DMS153 (cell line): ENCODE results near the gene PDE6B.
"Not testable (repeated sequence)": the region's sequence is repeated elsewhere in the genome, so short reads cannot be mapped to it uniquely, and the experiment has no call there.

Source experiments
- DNase-seq: peaks from one replicate; lab custom pipeline; 2025; lab: John Stamatoyannopoulos, UW

PDE6B gene

DNA sequence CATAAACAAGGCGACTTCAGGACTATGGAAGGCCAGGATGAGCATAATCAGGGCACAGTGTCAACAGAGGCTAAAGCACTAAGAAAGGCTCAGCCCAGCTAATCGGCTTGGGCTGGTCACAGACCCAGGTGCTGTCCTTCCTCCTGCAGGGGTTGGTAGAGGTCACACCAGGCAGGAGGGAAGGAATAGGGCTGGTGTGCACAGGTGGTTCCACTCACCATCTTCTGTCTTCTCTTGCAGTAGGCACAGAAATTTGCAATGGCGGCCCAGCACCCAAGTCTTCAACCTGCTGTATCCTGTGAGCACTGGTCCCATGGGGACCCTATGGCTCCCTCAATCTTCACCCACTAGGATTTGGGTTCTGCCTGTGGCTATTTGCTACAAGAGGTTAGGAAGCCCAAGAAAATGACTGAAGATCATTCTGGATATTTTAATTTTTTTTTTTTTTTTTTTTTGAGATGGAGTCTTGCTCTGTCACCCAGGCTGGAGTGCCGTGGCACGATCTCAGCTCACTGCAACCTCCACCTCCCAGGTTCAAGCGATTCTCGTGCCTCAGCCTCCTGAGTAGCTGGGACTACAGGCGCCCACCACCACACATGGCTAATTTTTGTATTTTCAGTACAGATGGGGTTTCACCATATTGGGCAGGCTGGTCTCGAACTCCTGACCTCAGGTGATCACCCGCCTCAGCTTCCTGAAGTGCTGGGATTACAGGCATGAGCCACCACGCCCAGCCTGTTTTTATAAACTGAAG, 44.6 kb downstream of the PDE6B start:
- DNase-seq: not testable (repeated sequence)

DNA sequence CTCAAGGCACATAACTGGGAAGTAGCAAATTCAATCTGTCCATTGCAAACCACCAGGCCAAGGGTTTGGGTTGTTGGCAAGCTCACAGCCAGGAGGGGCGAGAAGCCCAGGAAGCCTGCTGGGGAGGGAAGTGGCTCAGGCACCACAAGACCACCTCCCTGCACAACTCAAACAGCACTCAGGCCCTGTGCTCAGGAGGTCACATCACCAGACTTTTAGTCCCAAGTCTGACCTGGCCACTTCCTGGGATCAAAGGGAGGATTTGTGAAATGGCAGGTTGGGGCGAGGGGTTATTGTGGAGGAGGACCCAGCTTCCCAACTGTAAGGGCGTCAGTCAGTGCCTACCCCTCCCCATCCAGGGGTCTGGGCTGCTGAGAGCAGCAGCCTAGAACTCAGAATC, 46.4 kb downstream of the PDE6B start:
- DNase-seq: no peak

DNA sequence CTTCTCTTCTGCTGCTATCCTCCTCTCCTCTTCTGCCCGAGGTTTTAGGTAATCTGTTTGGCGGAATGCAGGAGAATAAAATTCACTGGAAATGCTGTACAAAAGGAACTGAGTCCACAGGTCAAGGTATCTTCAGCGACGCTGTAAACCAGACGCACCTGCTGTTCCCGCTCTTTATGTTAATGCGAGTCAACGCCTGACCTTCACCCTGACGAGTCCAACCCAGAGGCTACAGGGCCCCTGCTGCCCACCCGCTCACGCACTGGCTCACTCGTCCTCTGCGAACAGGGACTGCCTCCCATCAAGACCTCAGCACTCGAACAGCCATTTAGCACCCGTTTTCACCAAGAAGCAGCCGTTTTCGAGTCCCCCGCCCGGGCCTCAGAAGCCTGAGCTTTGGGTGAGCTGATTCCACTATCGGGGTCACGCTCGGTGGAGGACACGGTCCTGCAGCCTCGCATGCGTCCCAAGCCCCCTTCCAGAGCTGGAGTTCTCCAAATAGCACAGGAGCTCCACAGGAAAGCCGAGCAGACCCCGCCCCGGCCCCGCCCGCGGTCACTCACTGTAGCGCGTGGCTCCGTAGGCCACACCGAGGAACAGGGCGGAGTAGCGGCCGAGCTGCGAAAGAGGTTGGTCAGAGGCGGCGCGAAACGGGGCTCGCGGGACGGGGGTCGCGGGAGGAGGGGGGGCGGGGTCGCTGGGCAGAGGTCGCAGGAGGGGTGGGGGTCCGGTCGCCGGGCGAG, 48.1 kb downstream of the PDE6B start:
- DNase-seq: no peak

DNA sequence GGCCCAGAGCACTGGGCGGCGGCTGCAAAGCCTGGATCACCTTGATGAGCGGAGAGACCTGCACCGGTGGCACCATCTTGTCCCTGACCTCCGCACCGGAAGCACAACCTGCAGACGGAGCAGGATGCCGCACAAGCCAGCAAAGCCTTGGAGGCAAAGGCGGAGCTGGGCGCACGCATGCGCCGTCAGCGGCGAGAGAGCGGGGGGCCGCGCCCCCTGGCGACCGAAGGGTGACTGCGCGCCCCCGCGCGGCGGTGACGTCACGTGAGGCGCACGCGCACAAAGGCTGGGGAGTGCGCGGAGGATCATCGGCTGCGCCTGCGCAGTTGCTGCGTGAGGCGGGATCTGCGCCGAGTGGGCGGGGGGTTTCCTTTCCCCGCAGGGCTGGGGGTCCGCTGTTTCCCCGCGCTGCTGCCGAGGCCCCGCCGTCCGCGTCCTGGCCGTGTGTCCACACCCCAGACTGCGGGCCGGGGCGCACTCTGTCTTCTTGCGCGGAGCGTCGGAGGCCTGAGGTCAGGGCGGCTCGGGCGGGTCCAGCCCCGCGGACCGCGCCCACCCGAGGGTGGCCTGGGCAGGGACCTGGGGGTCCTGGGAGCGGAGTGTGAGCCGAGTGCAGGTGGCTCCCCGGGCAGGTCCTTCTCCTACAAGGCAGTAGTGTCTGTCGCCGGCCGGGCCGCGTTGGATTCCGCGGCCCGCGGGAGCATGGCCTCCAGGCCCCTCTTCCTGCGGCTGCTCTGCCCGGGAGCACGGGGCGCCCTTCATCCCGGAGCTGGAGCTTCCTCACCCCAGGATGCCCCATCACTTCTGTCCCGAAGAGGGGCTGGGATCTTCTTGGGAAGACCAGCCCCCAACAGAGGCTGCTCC, 49.0 kb downstream of the PDE6B start, which contains the start of the genes ATP5ME and MYL5:
TSS of gene ATP5ME (minus strand) at position 105 of the 864 bp plus-strand sequence. CDS start at position 76, 29 bp downstream.
TSS of gene MYL5 (plus strand) at position 371 of the 864 bp plus-strand sequence. CDS start 3,485 bp downstream, outside the sequence.
- DNase-seq: peak; percentile 72

DNA sequence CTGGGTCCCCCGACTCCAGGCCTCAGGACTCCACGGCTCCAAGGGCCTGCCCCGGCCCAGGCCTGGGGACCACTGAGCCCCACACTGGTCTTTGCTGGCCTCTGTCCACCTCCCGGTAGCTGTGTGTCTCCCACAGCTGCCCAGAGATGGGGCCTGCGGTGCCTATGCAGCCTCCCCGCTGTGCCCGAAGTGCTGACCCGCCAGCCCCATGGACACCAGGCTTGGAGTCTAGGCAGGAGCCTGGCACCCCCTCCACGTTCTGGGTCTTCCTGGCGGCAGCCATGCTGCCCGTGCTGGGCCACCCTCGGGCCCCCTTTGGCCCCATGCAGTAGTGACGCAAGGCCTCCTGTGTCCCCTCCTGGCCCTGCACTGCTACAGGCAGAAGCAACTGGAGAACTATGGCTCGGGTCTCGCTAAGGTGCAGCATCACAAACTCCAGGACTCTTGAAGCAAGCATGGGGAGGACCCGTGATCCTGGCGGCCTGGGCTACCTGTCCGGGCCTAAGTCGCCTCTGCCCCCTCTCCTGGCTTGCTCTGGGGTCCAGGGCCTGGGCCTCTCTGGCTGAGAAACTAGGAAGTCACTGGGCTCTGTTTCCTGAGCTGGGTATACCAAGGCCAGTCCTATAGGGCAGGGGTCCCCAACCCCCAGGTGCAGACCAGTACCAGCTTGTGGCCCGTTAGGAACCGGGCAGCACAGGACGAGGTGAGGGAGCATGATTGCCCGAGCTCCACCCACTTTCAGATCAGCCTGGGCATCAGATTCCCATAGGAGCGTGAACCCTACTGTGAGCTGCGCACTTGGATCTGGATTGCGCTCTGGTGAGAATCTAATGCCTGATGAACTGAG, 49.9 kb downstream of the PDE6B start:
- DNase-seq: no peak

DNA sequence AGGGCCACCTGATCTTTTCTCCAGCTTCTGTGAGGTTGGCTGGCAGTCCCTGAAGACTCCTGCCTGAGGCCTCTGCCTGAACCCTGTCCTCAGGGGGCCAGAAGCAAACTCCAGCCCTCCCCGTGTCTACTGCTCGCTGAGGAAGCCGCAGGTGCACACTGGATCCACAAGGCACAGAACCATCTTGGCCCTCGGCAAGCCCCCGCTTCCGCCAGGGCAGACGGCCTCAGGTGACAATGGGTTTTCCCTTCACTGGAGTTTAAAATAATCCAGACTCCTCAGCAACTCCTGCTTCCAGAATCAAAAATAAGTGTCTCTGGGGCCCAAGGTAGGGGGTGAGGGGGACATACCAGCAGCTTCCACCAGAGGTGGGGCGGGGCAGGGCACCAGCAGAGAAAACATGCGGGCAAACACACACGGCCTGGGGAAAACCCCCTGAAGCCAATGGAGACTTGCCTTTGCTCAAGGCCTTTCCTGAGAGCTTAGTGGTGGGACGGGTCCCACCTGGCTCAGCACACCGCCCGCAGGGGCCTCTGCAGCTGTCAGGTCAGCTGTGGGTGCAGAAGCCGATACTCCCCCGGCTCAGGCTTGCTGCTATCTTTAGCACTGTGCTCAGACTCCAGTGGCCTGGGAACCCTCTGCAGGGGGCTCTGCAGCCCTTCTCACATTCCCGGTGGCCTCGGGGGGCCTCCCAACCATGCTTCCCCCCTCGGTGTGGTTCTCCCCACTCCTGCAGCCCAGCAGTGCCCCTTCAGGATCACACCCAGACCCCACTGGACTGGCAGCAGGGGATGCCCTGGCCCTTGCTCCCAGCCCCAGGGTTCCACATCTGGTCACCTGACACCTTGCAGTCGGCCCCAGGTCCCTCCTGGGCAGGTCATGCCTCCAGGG, 50.9 kb downstream of the PDE6B start:
- no peak for DNase-seq

DNA sequence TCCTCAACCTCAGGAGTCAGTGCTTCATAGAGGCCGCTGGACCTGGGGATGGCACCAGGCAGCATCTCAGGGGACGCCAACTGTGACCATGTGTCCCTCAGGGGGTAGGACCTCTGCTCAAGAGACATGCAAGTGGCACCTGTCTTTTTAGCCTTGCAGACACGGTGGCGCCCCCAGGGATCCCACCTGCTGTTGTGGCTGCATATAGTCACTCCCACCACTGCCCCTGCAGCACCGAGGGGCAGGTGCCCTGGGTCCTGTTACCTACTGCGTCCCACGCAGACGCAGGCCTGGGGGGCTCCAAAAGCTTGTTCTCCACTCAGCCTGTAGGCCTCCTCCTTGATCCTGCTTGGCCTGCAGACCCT, 51.5 kb downstream of the PDE6B start:
- DNase-seq: no peak

DNA sequence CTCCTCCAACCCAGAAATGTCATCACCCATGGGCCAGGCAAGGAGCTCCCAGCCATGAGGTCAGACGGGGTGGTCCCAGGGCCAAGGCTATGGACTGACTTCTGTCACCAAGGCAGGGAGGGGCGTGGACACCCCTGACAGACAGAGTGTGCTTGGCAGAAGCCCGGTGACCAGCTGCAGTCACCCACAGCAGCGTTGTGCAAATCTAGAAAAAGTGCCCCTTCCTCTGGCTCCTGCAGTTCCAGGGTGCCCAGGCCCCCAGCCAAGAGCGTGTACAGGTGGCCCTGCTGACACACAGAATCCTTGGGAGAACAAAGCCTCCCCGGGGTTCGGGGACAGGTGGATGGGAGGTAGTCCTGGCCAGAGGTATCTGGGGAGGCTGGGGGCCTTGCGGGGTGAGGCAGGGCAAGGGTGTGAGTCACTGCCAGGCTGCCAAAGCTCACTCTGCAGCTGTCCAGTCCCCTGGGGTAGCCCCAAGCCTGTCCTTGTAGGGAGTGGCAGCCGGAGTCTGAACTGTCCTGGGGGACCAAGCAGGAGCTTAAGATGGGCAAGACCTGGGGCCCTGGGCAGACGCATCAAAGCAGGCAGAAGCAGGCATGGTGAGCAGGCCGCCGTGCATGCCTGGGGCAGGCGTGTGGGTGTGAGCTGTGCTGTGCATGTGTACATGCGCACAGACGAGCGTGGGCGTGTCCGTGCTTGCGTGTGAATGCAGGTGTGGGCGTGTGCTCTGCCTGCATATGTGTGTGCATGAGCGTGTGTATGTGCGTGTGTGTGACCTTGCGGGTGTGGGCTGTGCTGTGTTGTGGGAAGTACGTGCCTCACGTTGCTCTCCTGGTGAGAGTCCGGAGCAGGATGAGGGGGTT, 52.3 kb downstream of the PDE6B start:
- DNase-seq: no peak

DNA sequence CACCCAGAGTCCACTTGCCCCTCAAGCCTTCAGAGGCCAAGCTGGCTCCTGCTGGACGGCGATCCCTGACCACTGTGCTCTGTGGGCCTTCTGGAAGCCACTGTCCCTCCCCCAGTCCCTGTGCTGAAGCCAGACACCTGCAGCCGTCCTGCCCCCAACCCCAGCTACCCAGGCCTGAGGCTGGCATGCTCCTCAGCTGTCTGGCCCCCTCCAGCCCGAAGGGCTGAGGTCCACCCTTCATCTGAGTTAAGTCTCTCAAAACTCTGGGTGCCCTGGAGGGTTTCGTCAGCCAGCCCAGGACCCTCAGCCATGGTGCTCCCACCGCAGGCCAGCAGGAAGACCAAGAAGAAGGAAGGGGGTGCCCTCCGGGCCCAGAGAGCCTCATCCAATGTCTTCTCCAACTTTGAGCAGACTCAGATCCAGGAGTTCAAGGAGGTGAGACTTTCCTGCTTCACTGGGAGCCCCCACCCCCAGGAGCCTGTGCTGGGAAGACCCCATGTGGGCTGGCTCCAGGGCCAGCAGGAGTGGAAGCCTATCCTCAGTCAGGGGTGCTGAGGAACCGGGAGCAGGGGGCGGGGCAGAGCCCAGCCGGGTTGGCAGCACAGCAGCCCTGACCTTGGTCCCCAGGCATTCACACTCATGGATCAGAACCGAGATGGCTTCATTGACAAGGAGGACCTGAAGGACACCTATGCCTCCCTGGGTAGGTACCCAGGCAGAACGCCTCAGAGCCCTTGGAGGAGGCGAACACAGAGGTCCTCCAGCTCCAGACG, 53.1 kb downstream of the PDE6B start:
- no peak for DNase-seq

DNA sequence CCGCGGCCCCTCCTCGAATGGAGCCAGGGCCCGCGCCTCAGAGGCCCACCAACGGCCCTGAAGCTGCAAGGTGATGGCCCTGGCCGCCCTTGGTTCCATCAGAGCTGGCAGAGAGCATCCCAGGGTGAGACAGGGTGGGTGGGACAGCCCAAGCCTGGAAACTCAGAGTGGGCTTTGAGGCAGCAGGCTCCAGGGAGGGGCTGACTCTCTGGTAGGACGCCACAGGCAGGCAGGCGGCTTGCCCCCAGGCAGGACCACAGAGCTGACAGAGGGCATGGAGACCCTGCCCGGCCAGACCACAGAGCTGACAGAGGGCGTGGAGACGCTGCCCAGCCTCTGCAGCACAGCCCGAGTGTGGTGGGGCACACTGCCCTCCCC, 53.7 kb downstream of the PDE6B start:
- no peak for DNase-seq

DNA sequence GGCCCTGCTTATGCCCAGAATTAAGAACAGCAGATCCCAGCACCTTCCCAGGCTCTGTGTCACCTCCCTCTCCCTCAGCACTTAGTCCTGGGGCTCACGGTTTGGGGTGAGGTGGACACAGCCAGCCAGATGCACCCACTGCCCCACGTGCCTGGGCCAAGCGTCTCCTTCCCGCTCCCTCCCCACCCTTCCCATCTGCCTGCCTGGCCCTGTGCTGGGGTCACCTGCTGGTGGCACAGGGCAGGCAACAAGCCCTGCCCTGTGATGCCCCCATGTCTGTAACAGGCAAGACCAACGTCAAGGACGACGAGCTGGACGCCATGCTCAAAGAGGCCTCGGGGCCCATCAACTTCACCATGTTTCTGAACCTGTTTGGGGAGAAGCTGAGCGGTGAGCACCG, 54.3 kb downstream of the PDE6B start:
- no peak for DNase-seq

DNA sequence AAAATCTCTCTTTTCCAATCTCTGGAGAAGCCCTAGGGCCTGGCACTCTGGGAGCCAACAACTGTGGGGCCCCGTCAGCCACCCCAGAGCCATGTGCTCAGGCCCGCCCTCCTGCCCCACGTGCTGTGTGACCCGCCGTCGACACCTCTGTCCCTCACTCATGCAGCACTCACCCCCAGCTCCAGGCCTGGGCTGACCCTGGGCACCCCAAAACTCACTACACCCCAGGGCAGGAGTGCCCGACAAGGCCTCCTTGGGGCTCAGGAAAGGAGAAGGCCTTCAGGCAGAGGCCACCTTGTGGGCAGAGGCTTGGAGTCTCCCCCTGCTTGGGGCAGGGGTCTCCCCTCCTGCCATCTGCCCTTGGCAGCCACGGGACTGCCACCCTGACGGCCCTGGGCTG, 54.7 kb downstream of the PDE6B start:
- DNase-seq: no peak

DNA sequence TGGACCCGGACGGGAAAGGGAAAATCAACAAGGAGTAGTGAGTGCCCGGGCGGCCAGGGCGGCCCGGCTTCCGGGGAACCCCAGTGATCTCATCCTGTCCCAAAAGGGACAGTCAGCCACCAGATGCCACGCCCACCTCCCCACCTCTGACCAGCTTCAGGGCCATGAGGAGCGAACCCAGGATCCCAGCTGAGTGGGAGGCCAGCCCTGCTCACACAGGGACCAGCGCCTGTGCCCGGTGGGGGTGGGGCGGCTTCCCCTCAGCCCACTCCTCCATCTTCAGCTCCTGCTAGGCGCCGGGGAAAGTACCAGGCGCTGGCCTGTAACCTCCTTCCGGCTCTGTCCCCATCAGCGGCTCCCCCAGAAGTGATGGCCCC, 55.2 kb downstream of the PDE6B start:
- DNase-seq: no peak

DNA sequence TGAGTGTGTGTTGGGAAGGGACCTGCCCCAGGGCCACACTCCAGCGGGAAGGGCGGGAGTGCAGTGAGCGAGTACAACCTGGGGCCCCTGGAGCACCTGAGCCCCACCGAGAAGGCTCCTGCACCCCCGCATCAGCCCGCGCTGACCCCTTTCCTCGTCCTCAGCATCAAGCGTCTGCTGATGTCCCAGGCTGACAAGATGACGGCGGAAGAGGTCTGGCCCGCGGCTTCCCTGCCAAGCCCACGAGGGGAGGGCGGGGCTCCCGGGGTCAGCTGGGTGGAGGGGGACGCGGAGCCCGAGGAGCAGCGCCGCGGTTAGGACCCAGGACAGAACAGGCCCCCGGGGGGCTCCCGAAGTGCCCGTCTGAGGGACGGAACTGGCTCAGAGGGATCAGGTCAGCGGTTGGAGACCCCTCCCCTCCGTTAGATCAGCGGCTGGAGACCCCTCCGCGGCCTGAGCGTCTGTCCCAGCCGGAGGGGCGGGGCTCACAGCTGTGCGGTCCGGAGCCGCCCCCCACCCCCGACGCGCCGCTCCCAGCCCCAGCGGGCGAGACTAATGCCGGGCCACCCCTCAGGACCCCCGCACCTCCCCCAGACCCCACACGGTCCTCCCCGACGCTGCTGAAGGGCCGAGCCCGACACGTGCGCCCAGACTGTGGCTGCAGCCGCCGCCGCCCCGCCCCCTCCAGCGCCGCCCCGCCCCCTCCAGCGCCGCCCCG, 55.7 kb downstream of the PDE6B start:
- DNase-seq: no peak

DNA sequence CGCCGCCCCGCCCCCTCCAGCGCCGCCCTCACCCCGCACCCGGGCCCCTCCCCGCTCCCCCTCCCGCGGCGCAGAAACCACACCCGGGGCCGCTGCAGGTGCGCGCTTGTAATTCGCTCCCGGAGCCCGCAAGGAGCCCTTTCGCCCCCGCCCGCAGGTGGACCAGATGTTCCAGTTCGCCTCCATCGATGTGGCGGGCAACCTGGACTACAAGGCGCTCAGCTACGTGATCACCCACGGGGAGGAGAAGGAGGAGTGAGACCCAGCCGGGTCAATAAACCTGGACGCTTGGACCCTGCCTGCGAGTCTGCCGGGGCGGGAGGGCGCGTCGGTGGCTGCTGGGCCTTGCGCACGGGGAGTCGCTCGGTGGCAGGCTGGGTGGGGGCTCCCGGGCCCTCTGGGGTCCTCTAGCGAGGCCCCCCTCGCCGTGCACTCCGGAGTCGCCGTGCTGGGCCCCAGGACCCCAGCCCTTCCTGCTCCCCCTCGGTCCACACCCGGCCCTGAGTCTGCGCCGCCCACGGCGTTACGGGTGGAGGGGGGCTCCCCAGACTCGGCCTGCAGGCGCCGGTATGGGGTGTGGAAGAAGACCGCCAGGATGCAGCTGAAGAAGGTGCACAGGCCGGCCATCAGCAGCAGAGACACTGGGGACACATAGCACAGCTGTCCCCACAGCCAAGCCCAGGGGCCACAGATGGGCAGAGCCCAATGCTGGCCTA, 56.5 kb downstream of the PDE6B start:
- no peak for DNase-seq

DNA sequence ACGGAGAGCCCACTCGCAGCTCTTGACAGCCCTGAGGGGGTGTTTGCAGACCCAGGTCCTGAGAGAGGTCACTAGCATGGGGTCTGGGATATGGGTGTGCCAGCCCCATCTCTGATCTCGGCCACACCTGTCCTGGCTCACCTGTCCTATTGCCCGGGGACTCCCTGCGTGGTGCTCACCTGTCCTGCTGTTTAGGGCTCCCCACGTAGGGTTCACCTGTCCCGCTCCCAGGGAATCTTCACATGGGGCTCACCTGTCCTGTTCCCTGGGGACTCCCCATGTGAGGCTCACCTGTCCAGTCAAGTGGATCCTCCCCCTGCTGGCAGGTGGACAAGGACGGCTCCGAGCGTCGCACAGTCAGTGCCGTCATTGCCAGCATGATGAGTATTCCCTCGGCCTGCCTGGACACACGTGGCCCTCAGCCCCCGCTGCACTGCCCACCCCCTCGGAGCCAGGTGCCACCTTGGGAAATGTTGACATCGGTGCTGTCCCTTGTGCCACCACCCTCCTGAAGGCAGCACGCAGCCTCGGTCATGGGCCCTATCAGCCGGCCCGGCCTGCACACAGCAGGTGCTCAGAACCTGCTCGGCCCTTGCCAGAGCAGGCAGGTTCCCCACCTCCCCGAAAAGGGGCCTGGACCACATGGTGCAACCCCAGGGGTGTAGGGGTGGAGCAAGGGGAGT, 57.3 kb downstream of the PDE6B start:
- DNase-seq: peak; percentile 45
